ENCODE measurements around the gene PGBD1.

PGBD1 gene

DNA sequence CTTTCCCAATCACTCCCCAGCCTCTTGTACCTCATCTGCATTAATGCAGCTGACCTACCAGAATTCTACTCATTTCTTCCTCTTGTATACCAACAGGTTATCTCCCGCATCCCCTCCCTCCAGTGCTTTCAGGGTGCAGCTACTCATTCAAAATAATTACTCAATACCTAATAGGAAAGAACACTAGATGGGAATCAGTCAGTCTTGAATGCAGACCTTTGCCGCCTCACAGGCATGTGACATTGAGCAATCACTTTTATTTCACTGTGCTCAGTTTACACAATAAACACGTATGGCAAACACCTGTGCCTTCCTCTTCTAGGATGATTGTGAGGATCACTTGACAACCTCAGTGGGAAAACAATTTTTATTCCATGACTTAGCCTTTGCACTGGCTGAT is 41.3 kb downstream of the PGBD1 start:
- Histone ChIP-seq H3K9me2 (replicated peaks; ENCODE audit: insufficient read depth, low read length) (no peaks in the 10 kb centered on the region), H2AFZ (ENCODE audit: low read depth, low read length, severe bottlenecking) (no peak overlapping the region), H3K4me3 (ENCODE audit: insufficient read depth, low read length, poor library complexity, severe bottlenecking) (no peak overlapping the region), H3K36me3 (ENCODE audit: low read length) (no peaks in the 10 kb centered on the region), H3F3A (ENCODE audit: insufficient read depth) (no peaks in the 10 kb centered on the region), H3K27me3 (ENCODE audit: low read length) (no peaks in the 10 kb centered on the region), H4K20me1 (ENCODE audit: low read depth, low read length) (no peaks in the 10 kb centered on the region), H3K9ac (ENCODE audit: low read length) (no peak overlapping the region), H3K79me2 (ENCODE audit: insufficient read depth, low read length) (no peaks in the 10 kb centered on the region), H3K4me2 (ENCODE audit: low read depth, low read length, poor library complexity, severe bottlenecking) (no peak overlapping the region), H3K27ac (ENCODE audit: low read depth, low read length) (no peak overlapping the region), H3K9me3 (ENCODE audit: insufficient read depth, low read length) (peaks cover 28% of the 10 kb centered on the region)
- TF ChIP-seq EZH2phosphoT487 (conservative IDR thresholded peaks at IDR 0.05; ENCODE audit: low read length) = no peak
- TF ChIP-seq, protein P1, sequence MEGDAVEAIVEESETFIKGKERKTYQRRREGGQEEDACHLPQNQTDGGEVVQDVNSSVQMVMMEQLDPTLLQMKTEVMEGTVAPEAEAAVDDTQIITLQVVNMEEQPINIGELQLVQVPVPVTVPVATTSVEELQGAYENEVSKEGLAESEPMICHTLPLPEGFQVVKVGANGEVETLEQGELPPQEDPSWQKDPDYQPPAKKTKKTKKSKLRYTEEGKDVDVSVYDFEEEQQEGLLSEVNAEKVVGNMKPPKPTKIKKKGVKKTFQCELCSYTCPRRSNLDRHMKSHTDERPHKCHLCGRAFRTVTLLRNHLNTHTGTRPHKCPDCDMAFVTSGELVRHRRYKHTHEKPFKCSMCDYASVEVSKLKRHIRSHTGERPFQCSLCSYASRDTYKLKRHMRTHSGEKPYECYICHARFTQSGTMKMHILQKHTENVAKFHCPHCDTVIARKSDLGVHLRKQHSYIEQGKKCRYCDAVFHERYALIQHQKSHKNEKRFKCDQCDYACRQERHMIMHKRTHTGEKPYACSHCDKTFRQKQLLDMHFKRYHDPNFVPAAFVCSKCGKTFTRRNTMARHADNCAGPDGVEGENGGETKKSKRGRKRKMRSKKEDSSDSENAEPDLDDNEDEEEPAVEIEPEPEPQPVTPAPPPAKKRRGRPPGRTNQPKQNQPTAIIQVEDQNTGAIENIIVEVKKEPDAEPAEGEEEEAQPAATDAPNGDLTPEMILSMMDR (IDR thresholded peaks at IDR 0.05; ENCODE audit: insufficient read depth, low read length, poor library complexity, severe bottlenecking) = no peak

DNA sequence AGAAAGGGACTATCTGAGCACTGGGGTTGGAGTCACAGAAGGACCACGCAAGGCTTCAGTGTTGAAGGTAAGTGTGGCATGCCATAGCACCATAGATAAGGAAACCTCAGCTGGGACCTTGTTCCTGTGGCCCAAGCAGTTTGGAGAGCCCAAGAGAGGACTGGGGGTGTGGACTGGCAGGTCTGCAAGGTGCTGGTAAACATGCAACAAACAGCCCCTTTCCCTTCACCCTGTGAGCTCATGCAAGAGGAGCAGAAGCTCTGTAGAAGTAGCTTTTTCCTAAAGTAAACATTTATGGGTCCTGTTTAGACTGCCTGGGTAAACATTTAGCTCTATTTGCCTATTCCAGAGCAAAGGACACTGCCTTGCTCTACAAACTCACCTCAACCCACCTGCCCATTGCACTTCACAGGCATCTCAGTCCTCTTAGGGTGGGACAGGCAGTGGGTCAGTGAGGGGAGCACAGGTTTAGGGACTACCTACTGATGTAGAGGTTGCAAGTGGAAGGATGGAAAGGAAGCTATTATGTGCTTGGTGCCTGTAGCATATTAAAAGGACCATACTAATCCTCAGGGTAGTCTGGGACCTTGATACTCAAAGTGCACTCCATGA is 42.5 kb downstream of the PGBD1 start:
- Histone ChIP-seq H3K4me2 (ENCODE audit: low read depth, low read length, poor library complexity, severe bottlenecking) (no peak overlapping the region), H3K79me2 (ENCODE audit: insufficient read depth, low read length) (no peaks in the 10 kb centered on the region)

DNA sequence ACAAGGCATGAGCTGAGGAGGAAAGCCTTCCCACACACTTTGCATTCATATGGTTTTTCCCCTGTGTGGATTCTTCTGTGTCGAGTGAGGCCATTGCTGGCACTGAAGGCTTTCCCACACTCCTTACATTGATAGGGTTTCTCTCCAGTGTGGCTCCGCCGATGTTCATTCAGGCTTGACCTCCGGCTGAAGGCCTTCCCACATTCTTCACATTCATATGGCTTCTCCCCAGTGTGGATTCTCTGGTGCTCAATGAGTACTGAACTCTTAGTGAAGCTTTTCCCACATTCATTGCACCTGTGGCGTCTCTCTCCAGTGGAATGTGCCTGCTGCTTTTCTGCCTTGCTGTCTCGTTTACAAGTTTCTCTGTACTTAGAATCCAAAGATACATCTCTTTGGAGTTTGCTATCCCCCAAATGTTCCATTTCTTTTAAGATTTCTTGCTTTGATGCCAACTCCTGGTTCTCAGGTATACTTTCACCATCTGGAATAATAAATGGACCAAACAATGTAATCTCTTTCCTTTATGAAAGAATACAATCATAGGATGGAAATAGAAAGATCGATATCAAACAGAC is 45.1 kb downstream of the PGBD1 start:
- Histone ChIP-seq H3K36me3 (ENCODE audit: low read length) (no peaks in the 10 kb centered on the region), H3K9me3 (ENCODE audit: insufficient read depth, low read length) (peaks cover 32% of the 10 kb centered on the region), H3K27ac (ENCODE audit: low read depth, low read length) (no peak overlapping the region), H3K9me2 (replicated peaks; ENCODE audit: insufficient read depth, low read length) (no peaks in the 10 kb centered on the region), H3K27me3 (ENCODE audit: low read length) (no peaks in the 10 kb centered on the region), H3K9ac (ENCODE audit: low read length) (no peak overlapping the region), H3F3A (ENCODE audit: insufficient read depth) (no peaks in the 10 kb centered on the region), H3K79me2 (ENCODE audit: insufficient read depth, low read length) (no peaks in the 10 kb centered on the region), H4K20me1 (ENCODE audit: low read depth, low read length) (no peaks in the 10 kb centered on the region), H3K4me3 (ENCODE audit: insufficient read depth, low read length, poor library complexity, severe bottlenecking) (no peak overlapping the region), H3K4me2 (ENCODE audit: low read depth, low read length, poor library complexity, severe bottlenecking) (no peak overlapping the region), H2AFZ (ENCODE audit: low read depth, low read length, severe bottlenecking) (no peak overlapping the region)
- TF ChIP-seq, protein P1 (IDR thresholded peaks at IDR 0.05; ENCODE audit: insufficient read depth, low read length, poor library complexity, severe bottlenecking) = no peak
- no peak for TF ChIP-seq EZH2phosphoT487 (conservative IDR thresholded peaks at IDR 0.05; ENCODE audit: low read length)

More for the DNA sequence above, 42.5 kb downstream of the PGBD1 start:
- H3K9me2 ChIP-seq (replicated peaks; ENCODE audit: insufficient read depth, low read length) = no peaks in the 10 kb centered on the region
- H3K9me3 ChIP-seq (ENCODE audit: insufficient read depth, low read length) = peaks cover 31% of the 10 kb centered on the region
- no peaks in the 10 kb centered on the region for H4K20me1 ChIP-seq (ENCODE audit: low read depth, low read length)
- no peaks in the 10 kb centered on the region for H3K27me3 ChIP-seq (ENCODE audit: low read length)
- H3F3A ChIP-seq (ENCODE audit: insufficient read depth) = no peaks in the 10 kb centered on the region
- no peak overlapping the region for H3K27ac ChIP-seq (ENCODE audit: low read depth, low read length)
- no peaks in the 10 kb centered on the region for H3K36me3 ChIP-seq (ENCODE audit: low read length)
- H2AFZ ChIP-seq (ENCODE audit: low read depth, low read length, severe bottlenecking) = no peak overlapping the region
- H3K4me3 ChIP-seq (ENCODE audit: insufficient read depth, low read length, poor library complexity, severe bottlenecking) = no peak overlapping the region
- no peak for TF ChIP-seq EZH2phosphoT487 (conservative IDR thresholded peaks at IDR 0.05; ENCODE audit: low read length)
- TF ChIP-seq, protein P1 (IDR thresholded peaks at IDR 0.05; ENCODE audit: insufficient read depth, low read length, poor library complexity, severe bottlenecking) = no peak
- no peak overlapping the region for H3K9ac ChIP-seq (ENCODE audit: low read length)

All from SU-DHL-6 (cell line).